IMR-90 (cell line): ENCODE results near the gene STX8. TPM values are rescaled to one million over a fixed set of nuclear protein-coding genes. Genes with fewer than 3 reads are reported as not detected.

Experiments used
- ATAC-seq: fragments of 200-7000 bp; cut with Tn5 transposase; 2 replicates; pipeline ENCODE4 v1.9.1; 2020; ENCODE audit warnings: low read depth, mild to moderate bottlenecking, moderate library complexity
- BruUV-seq: library from RNA; stranded (reverse); fragments of 400-500 nt; replicated peaks from 2 replicates; lab custom pipeline; 2021; lab: Mats Ljungman, UMichigan
- CTCF ChIA-PET: fragments of 300-600 bp; formaldehyde crosslinking; extraction: SDS; loops from one replicate; lab custom pipeline; 2021; ENCODE audit warnings: antibody characterized with exemption; lab: Yijun Ruan, JAX
- POLR2A ChIA-PET: fragments of 300-600 bp; sonication (Branson Sonifier 250); formaldehyde crosslinking; loops from one replicate; lab custom pipeline; 2022; ENCODE audit warnings: antibody characterized with exemption; ENCODE audit not compliant: unreplicated experiment; lab: Charles Lee
- DNase-seq: peaks from one replicate; pipeline ENCODE4 v3.0.0; 2013
- H2AFZ ChIP-seq: replicated peaks from 2 replicates; pipeline ENCODE3; 2013; ENCODE audit warnings: low read length, mild to moderate bottlenecking; ENCODE audit not compliant: poor library complexity
- H2AK5ac ChIP-seq: 2 replicates; pipeline ENCODE4 v1.6.1; 2013; ENCODE audit warnings: low read depth, low read length, inconsistent platforms
- H2AK9ac ChIP-seq: replicated peaks from 2 replicates; pipeline ENCODE3; 2013; ENCODE audit warnings: mild to moderate bottlenecking, low read depth, low read length, moderate library complexity; ENCODE audit not compliant: poor library complexity
- H2BK120ac ChIP-seq: 2 replicates; pipeline ENCODE4 v1.6.1; 2013; ENCODE audit warnings: low read depth, low read length, inconsistent platforms
- H2BK15ac ChIP-seq: 3 replicates; pipeline ENCODE4 v1.6.1; 2013; ENCODE audit warnings: low read depth, low read length, inconsistent platforms
- H2BK20ac ChIP-seq: 2 replicates; pipeline ENCODE4 v1.6.1; 2013; ENCODE audit warnings: low read depth, mild to moderate bottlenecking, inconsistent platforms, low read length, moderate library complexity
- H2BK5ac ChIP-seq: 2 replicates; pipeline ENCODE4 v1.6.1; 2013; ENCODE audit warnings: mild to moderate bottlenecking, low read depth, low read length, inconsistent platforms; ENCODE audit not compliant: poor library complexity, severe bottlenecking
- H3K14ac ChIP-seq: replicated peaks from 2 replicates; pipeline ENCODE4 v1.6.1; 2013; ENCODE audit warnings: low read depth, low read length, inconsistent platforms
- H3K18ac ChIP-seq: 2 replicates; pipeline ENCODE4 v1.6.1; 2013; ENCODE audit warnings: low read depth, low read length, control low read depth
- H3K23ac ChIP-seq: 2 replicates; pipeline ENCODE4 v1.6.1; 2013; ENCODE audit warnings: low read depth, low read length, inconsistent platforms
- H3K27ac ChIP-seq: 2 replicates; pipeline ENCODE4 v1.5.1; 2013; ENCODE audit warnings: mild to moderate bottlenecking, control low read depth, low read length; ENCODE audit not compliant: insufficient read depth
- H3K27me3 ChIP-seq: 2 replicates; pipeline ENCODE4 v1.6.1; 2013; ENCODE audit warnings: low read length; ENCODE audit not compliant: control insufficient read depth, insufficient read depth
- H3K36me3 ChIP-seq: 2 replicates; pipeline ENCODE4 v1.6.1; 2013; ENCODE audit warnings: low read length, mixed read lengths; ENCODE audit not compliant: control insufficient read depth, insufficient read depth
- H3K4ac ChIP-seq: 2 replicates; pipeline ENCODE4 v1.6.1; 2013; ENCODE audit warnings: low read depth, low read length, inconsistent platforms
- H3K4me1 ChIP-seq: 2 replicates; pipeline ENCODE4 v1.6.1; 2013; ENCODE audit warnings: low read length, mixed read lengths; ENCODE audit not compliant: control insufficient read depth, insufficient read depth
- H3K4me2 ChIP-seq: 2 replicates; pipeline ENCODE4 v1.6.1; 2013; ENCODE audit warnings: low read depth, mild to moderate bottlenecking, control low read depth, low read length, moderate library complexity
- H3K4me3 ChIP-seq: 2 replicates; pipeline ENCODE4 v1.5.1; 2013; ENCODE audit warnings: low read depth, mild to moderate bottlenecking, control low read depth, low read length, moderate library complexity; ENCODE audit not compliant: insufficient read depth
- H3K56ac ChIP-seq: 2 replicates; pipeline ENCODE4 v1.6.1; 2013; ENCODE audit warnings: low read length, inconsistent platforms; ENCODE audit not compliant: insufficient read depth; ENCODE audit errors: extremely low read depth
- H3K79me1 ChIP-seq, 2 experiments: 2 replicates each; pipeline ENCODE4 v1.6.1; 2013; ENCODE audit warnings: low read length in 2 of 2, inconsistent platforms in 1 of 2, low read depth in 1 of 2
- H3K9ac ChIP-seq: 2 replicates; pipeline ENCODE4 v1.6.1; 2013; ENCODE audit warnings: low read depth, low read length, control low read depth
- H3K9me1 ChIP-seq: 2 replicates; pipeline ENCODE4 v1.6.1; 2013; ENCODE audit warnings: low read length, inconsistent platforms; ENCODE audit not compliant: insufficient read depth
- H3K9me3 ChIP-seq: 2 replicates; pipeline ENCODE4 v1.6.1; 2013; ENCODE audit warnings: low read length; ENCODE audit not compliant: control insufficient read depth, insufficient read depth
- H4K20me1 ChIP-seq: 2 replicates; pipeline ENCODE4 v1.6.1; 2013; ENCODE audit warnings: low read length, inconsistent platforms; ENCODE audit not compliant: insufficient read depth
- H4K5ac ChIP-seq: 2 replicates; pipeline ENCODE4 v1.6.1; 2013; ENCODE audit warnings: mild to moderate bottlenecking, low read depth, low read length, control low read depth
- H4K8ac ChIP-seq, 2 experiments: 2 replicates each; pipeline ENCODE4 v1.6.1; 2013; ENCODE audit warnings: low read depth in 2 of 2, low read length in 2 of 2, control low read depth in 1 of 2, inconsistent platforms in 1 of 2
- H4K91ac ChIP-seq: 2 replicates; pipeline ENCODE4 v1.6.1; 2013; ENCODE audit warnings: low read depth, low read length, inconsistent platforms; ENCODE audit not compliant: insufficient read depth
- BHLHE40 ChIP-seq: fragments of 150-350 bp; IDR thresholded peaks from 2 replicates; pipeline ENCODE4 v1.6.1; 2016; ENCODE audit warnings: mild to moderate bottlenecking, low read depth, low read length
- CEBPB ChIP-seq: IDR thresholded peaks from 2 replicates; pipeline ENCODE4 v1.6.1; 2012; ENCODE audit warnings: low read depth, low read length, improper control_type of control experiment
- CHD1 ChIP-seq: IDR thresholded peaks from 2 replicates; pipeline ENCODE4 v1.6.1; 2012; ENCODE audit warnings: low read depth, low read length, improper control_type of control experiment
- ELK1 ChIP-seq: fragments of 150-350 bp; IDR thresholded peaks from 2 replicates; pipeline ENCODE4 v1.6.1; 2016; ENCODE audit warnings: low read depth, mild to moderate bottlenecking, low read length, moderate library complexity, borderline replicate concordance
- FOS ChIP-seq: fragments of 150-350 bp; IDR thresholded peaks from 2 replicates; pipeline ENCODE4 v1.6.1; 2016; ENCODE audit warnings: low read depth, low read length
- MAFK ChIP-seq: IDR thresholded peaks from 2 replicates; pipeline ENCODE4 v1.6.1; 2012; ENCODE audit warnings: low read depth, low read length, improper control_type of control experiment
- MAZ ChIP-seq: IDR thresholded peaks from 2 replicates; pipeline ENCODE4 v1.6.1; 2012; ENCODE audit warnings: low read depth, mild to moderate bottlenecking, low read length, improper control_type of control experiment, moderate library complexity, borderline replicate concordance
- MXI1 ChIP-seq: IDR thresholded peaks from 2 replicates; pipeline ENCODE4 v1.6.1; 2012; ENCODE audit warnings: low read depth, mild to moderate bottlenecking, low read length, moderate library complexity, borderline replicate concordance
- NFE2L2 ChIP-seq: fragments of 150-350 bp; IDR thresholded peaks from 2 replicates; pipeline ENCODE4 v1.6.1; 2016; ENCODE audit warnings: low read depth, mild to moderate bottlenecking, low read length
- POLR2A ChIP-seq: IDR thresholded peaks from 2 replicates; pipeline ENCODE4 v1.6.1; 2012; ENCODE audit warnings: mild to moderate bottlenecking, low read depth, low read length
- RAD21 ChIP-seq: IDR thresholded peaks from 2 replicates; pipeline ENCODE4 v1.6.1; 2012; ENCODE audit warnings: low read length, improper control_type of control experiment
- RCOR1 ChIP-seq: IDR thresholded peaks from 2 replicates; pipeline ENCODE4 v1.6.1; 2012; ENCODE audit warnings: mild to moderate bottlenecking, low read length, improper control_type of control experiment; ENCODE audit not compliant: insufficient replicate concordance
- RFX5 ChIP-seq: IDR thresholded peaks from 2 replicates; pipeline ENCODE4 v1.8.0; 2012; ENCODE audit warnings: low read depth, mild to moderate bottlenecking, low read length, moderate library complexity
- SMC3 ChIP-seq: fragments of 150-350 bp; IDR thresholded peaks from 2 replicates; pipeline ENCODE4 v1.6.1; 2016; ENCODE audit warnings: low read depth, mild to moderate bottlenecking, antibody characterized with exemption, low read length, moderate library complexity
- WGBS, 2 experiments: methylation state at CpG; one replicate each; pipeline versions ENCODE4 v1.1.5 to v1.1.7; 2013; ENCODE audit warnings: missing lambda C conversion rate in 2 of 2; ENCODE audit not compliant: insufficient read length in 1 of 2; ENCODE audit errors: extremely low coverage in 2 of 2; 5-methylcytosine and 5-hydroxymethylcytosine counted together
- dilution Hi-C: fragments of 300-500 bp; cut with HindIII; formaldehyde crosslinking; loops from one replicate; pipeline ENCODE4 v1.14.3; 2018; ENCODE audit warnings: low sequenced_read_pairs; ENCODE audit not compliant: unreplicated experiment
- in situ Hi-C: fragments of 300-500 bp; cut with MboI; formaldehyde crosslinking; loops from 3 replicates; pipeline ENCODE4 v1.14.3; 2019; ENCODE audit warnings: low sequenced_read_pairs, inconsistent platforms, mixed read lengths
- intact Hi-C: fragments of 100-400 bp; cut with micrococcal nuclease; formaldehyde crosslinking; loops from 2 replicates; pipeline ENCODE4 v1.10.0; 2022
- polyA plus RNA-seq, 3 experiments: library from polyadenylated mRNA; depleted of rRNA; stranded (reverse); fragments of >200 nt; gene quantifications; 2 replicates each; pipeline ENCODE4 v1.2.3, GENCODE V29; 2012; ENCODE audit warnings: low replicate concordance in 1 of 3
- total RNA-seq: library from RNA; depleted of rRNA; stranded (reverse); fragments of >200 nt; gene quantifications from 2 replicates; pipeline ENCODE4 v1.2.3, GENCODE V29; 2012
- TF ChIP-seq, protein P1 (sequence below): conservative IDR thresholded peaks from 2 replicates; pipeline ENCODE4 v1.5.1; 2012; ENCODE audit warnings: mild to moderate bottlenecking, low read depth, low read length, improper control_type of control experiment
- TF ChIP-seq, protein P2 (sequence below): fragments of 150-350 bp; IDR thresholded peaks from 2 replicates; pipeline ENCODE4 v1.6.1; 2017; ENCODE audit warnings: mild to moderate bottlenecking, antibody characterized with exemption, low read length, low read depth

STX8 gene
- total and polyA plus RNA-seq, 2 of the 4 experiments (the other 2 are of a cell fraction) = 26.5 to 47.0 TPM

DNA sequence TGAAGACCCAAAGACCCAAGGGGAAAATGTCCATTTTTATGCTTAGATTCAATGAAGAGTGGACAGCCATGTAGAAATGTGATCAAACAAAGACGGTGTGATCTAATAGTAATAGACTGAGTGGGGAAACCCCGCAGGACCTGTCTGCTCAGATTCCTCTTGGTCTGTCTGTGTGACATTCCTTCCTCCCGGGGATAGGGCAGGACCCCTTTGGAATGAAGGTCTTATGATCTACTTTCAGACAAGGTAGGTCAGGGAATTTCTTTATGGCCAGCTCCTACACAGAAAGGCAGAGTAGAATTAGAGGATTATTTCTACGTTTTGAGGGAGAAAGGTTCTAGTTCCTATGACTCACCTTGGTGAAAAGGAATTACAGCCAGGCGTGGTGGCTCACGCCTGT, 267.6 kb downstream of the STX8 start:
- no TSS peak for BruUV-seq
- ChIA-PET POLR2A (no interaction called here), CTCF (no interaction called here)
- Histone ChIP-seq H4K91ac (no peak overlapping the region), H2AK5ac (no peak overlapping the region), H3K14ac (no peak overlapping the region; the same call in 1 of the 2 replicates), H3K27me3 (no peaks in the 10 kb centered on the region), H2BK15ac (no peak overlapping the region), H3K9me3 (no peaks in the 10 kb centered on the region), H3K79me1 (no peaks in the 10 kb centered on the region), H3K18ac (no peak overlapping the region), H3K9ac (no peak overlapping the region), H3K56ac (no peak overlapping the region), H2BK20ac (no peak overlapping the region), H3K27ac (no peak overlapping the region), H4K20me1 (no peaks in the 10 kb centered on the region), H2BK5ac (no peak overlapping the region), H2AFZ (no peak overlapping the region), H3K4me2 (no peak overlapping the region), H3K23ac (no peak overlapping the region), H2AK9ac (no peak overlapping the region), H3K36me3 (no peaks in the 10 kb centered on the region), H4K5ac (no peak overlapping the region), H4K8ac (no peak overlapping the region), H2BK120ac (no peak overlapping the region), H3K9me1 (no peaks in the 10 kb centered on the region), H3K4me1 (no peaks in the 10 kb centered on the region; the same call in none of the 2 replicates), H3K4ac (no peak overlapping the region), H3K4me3 (no peak overlapping the region)
- DNase-seq (no peak), ATAC-seq (no peak)
- in situ Hi-C loops = no loop called here
- TF ChIP-seq SMC3 = no peak
- no peak for TF ChIP-seq FOS
- TF ChIP-seq CHD1 = no peak
- TF ChIP-seq MXI1 = no peak
- TF ChIP-seq RCOR1 = no peak
- no peak for TF ChIP-seq POLR2A
- TF ChIP-seq, protein P1, sequence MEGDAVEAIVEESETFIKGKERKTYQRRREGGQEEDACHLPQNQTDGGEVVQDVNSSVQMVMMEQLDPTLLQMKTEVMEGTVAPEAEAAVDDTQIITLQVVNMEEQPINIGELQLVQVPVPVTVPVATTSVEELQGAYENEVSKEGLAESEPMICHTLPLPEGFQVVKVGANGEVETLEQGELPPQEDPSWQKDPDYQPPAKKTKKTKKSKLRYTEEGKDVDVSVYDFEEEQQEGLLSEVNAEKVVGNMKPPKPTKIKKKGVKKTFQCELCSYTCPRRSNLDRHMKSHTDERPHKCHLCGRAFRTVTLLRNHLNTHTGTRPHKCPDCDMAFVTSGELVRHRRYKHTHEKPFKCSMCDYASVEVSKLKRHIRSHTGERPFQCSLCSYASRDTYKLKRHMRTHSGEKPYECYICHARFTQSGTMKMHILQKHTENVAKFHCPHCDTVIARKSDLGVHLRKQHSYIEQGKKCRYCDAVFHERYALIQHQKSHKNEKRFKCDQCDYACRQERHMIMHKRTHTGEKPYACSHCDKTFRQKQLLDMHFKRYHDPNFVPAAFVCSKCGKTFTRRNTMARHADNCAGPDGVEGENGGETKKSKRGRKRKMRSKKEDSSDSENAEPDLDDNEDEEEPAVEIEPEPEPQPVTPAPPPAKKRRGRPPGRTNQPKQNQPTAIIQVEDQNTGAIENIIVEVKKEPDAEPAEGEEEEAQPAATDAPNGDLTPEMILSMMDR = no peak
- no peak for TF ChIP-seq ELK1
- TF ChIP-seq NFE2L2 = no peak
- no peak for TF ChIP-seq BHLHE40
- TF ChIP-seq RAD21 = no peak
- TF ChIP-seq MAFK = no peak
- TF ChIP-seq, protein P2, sequence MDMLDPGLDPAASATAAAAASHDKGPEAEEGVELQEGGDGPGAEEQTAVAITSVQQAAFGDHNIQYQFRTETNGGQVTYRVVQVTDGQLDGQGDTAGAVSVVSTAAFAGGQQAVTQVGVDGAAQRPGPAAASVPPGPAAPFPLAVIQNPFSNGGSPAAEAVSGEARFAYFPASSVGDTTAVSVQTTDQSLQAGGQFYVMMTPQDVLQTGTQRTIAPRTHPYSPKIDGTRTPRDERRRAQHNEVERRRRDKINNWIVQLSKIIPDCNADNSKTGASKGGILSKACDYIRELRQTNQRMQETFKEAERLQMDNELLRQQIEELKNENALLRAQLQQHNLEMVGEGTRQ = no peak
- no peak for TF ChIP-seq MAZ
- no peak for TF ChIP-seq CEBPB
- TF ChIP-seq RFX5 = no peak
- dilution Hi-C loops = no loop called here
- no CpG with 5 or more reads among the region's 6 CpGs for WGBS, 2 experiments
- intact Hi-C loops = loop anchor here (10.0 kb wide), 1 partner anchor 77 kb away; no protein-coding TSS in a partner anchor
